ENCODE results near the gene SSPN. TPM values are rescaled to one million over a fixed set of nuclear protein-coding genes. Genes with fewer than 3 reads are reported as not detected.

Gene SSPN
- total and polyA plus RNA-seq, 4 donors = 1.2 to 11.4 (median 6.2) TPM

- Histone ChIP-seq H3K27me3 (ENCODE audit: control insufficient read depth in 3 of 3, insufficient read depth in 3 of 3, low read length in 2 of 3) (no peaks in the 10 kb centered on the region), H3K9me3 (ENCODE audit: control insufficient read depth in 4 of 4, insufficient read depth in 3 of 4, low read length in 3 of 4) (no peaks in the 10 kb centered on the region), H3K36me3 (ENCODE audit: control insufficient read depth in 4 of 4, insufficient read depth in 4 of 4, low read length in 4 of 4) (no peaks in the 10 kb centered on the region), H3K4me3 (no peak overlapping the region), H3K9ac (ENCODE audit: insufficient read depth in 1 of 2, low read length in 2 of 2) (no peak overlapping the region), H3K27ac (ENCODE audit: low read depth in 1 of 2, low read length in 1 of 2) (no peak overlapping the region), H3K4me1 (ENCODE audit: control insufficient read depth in 5 of 5, insufficient read depth in 5 of 5, low read length in 5 of 5) (no peaks in the 10 kb centered on the region)
- TF ChIP-seq CTCF (IDR thresholded peaks at IDR 0.05; ENCODE audit: control extremely low read depth, extremely low read depth) = no peak
- DNase-seq (no peak), ATAC-seq (ENCODE audit: insufficient read depth, low FRiP score) (no peak)
- 79 to 84% methylated on average over 4 of the region's 4 CpGs for WGBS, 2 donors
These were observed 15.5 kb upstream of the SSPN start for GRCh38 chr12:26179826-26180225.

- TF ChIP-seq CTCF (IDR thresholded peaks at IDR 0.05; ENCODE audit: control extremely low read depth, extremely low read depth) = no peak
- Histone ChIP-seq H3K36me3 (ENCODE audit: control insufficient read depth in 4 of 4, insufficient read depth in 4 of 4, low read length in 4 of 4) (no peaks in the 10 kb centered on the region), H3K27me3 (ENCODE audit: control insufficient read depth in 3 of 3, insufficient read depth in 3 of 3, low read length in 2 of 3) (no peaks in the 10 kb centered on the region), H3K4me3 (no peak overlapping the region), H3K4me1 (ENCODE audit: control insufficient read depth in 5 of 5, insufficient read depth in 5 of 5, low read length in 5 of 5) (no peaks in the 10 kb centered on the region), H3K27ac (ENCODE audit: low read depth in 1 of 2, low read length in 1 of 2) (no peak overlapping the region), H3K9me3 (ENCODE audit: control insufficient read depth in 4 of 4, insufficient read depth in 3 of 4, low read length in 3 of 4) (peaks cover 0 to 3% (median 0%) of the 10 kb centered on the region in 4 donors), H3K9ac (ENCODE audit: insufficient read depth in 1 of 2, low read length in 2 of 2) (no peak overlapping the region)
- 78 to 86% methylated on average over 2 of the region's 2 CpGs for WGBS, 2 donors
- ATAC-seq (ENCODE audit: insufficient read depth, low FRiP score) = no peak
- no peak for DNase-seq
These were observed 13.0 kb upstream of the SSPN start for GRCh38 chr12:26182377-26182776.

- ATAC-seq (ENCODE audit: insufficient read depth, low FRiP score) (no peak), DNase-seq (no peak)
- WGBS, 2 donors = 83 to 84% methylated on average over 7 of the region's 7 CpGs
These were observed 9.6 kb upstream of the SSPN start for GRCh38 chr12:26185532-26186320.

More at GRCh38 chr12:26185532-26186320, 9.6 kb upstream of the SSPN start:
- H3K4me1 ChIP-seq (ENCODE audit: control insufficient read depth in 5 of 5, insufficient read depth in 5 of 5, low read length in 5 of 5) = no peaks in the 10 kb centered on the region
- H3K9me3 ChIP-seq (ENCODE audit: control insufficient read depth in 4 of 4, insufficient read depth in 3 of 4, low read length in 3 of 4) = peaks cover 0 to 3% (median 1%) of the 10 kb centered on the region in 4 donors
- no peak for TF ChIP-seq CTCF (IDR thresholded peaks at IDR 0.05; ENCODE audit: control extremely low read depth, extremely low read depth)
- H3K27me3 ChIP-seq (ENCODE audit: control insufficient read depth in 3 of 3, insufficient read depth in 3 of 3, low read length in 2 of 3) = no peaks in the 10 kb centered on the region
- H3K27ac ChIP-seq (ENCODE audit: low read depth in 1 of 2, low read length in 1 of 2) = no peak overlapping the region
- H3K36me3 ChIP-seq (ENCODE audit: control insufficient read depth in 4 of 4, insufficient read depth in 4 of 4, low read length in 4 of 4) = no peaks in the 10 kb centered on the region
- no peak overlapping the region for H3K4me3 ChIP-seq
- H3K9ac ChIP-seq (ENCODE audit: insufficient read depth in 1 of 2, low read length in 2 of 2) = no peak overlapping the region

All from lung (tissue), 12 donors.